Effector memory CD8-positive, alpha-beta T cell (primary cell): ENCODE measurements around the gene HOXB13.

Source experiments
- ATAC-seq: fragments of 150-1000 bp; cut with Tn5 transposase; replicated peaks from 2 replicates; pipeline ENCODE4 v1.10.0; 2021; ENCODE audit warnings: mild to moderate bottlenecking, moderate library complexity
- DNase-seq, 3 experiments: peaks; one replicate each; pipeline ENCODE4 v3.0.0; 2021
- H3K27ac Mint-ChIP-seq, 2 donors: one replicate each; pipeline ENCODE4 v1.8.0; 2022; ENCODE audit warnings: mild to moderate bottlenecking in 2 of 2, mixed read lengths in 2 of 2, moderate library complexity in 2 of 2
- H3K27me3 Mint-ChIP-seq, 2 donors: one replicate each; pipeline ENCODE4 v1.8.0; 2022; ENCODE audit warnings: mixed read lengths in 2 of 2
- H3K36me3 Mint-ChIP-seq: one replicate; pipeline ENCODE4 v1.8.0; 2022; ENCODE audit warnings: mild to moderate bottlenecking, moderate library complexity, mixed read lengths; ENCODE audit not compliant: insufficient read depth
- H3K4me1 Mint-ChIP-seq, 2 donors: one replicate each; pipeline ENCODE4 v1.8.0; 2022; ENCODE audit warnings: low read depth in 2 of 2, mixed read lengths in 2 of 2
- H3K4me3 Mint-ChIP-seq, 2 donors: one replicate each; pipeline ENCODE4 v1.8.0; 2022; ENCODE audit warnings: mild to moderate bottlenecking in 2 of 2, mixed read lengths in 2 of 2, moderate library complexity in 2 of 2
- H3K9me3 Mint-ChIP-seq, 2 donors: one replicate each; pipeline ENCODE4 v1.8.0; 2022; ENCODE audit warnings: mixed read lengths in 2 of 2

Gene HOXB13

DNA sequence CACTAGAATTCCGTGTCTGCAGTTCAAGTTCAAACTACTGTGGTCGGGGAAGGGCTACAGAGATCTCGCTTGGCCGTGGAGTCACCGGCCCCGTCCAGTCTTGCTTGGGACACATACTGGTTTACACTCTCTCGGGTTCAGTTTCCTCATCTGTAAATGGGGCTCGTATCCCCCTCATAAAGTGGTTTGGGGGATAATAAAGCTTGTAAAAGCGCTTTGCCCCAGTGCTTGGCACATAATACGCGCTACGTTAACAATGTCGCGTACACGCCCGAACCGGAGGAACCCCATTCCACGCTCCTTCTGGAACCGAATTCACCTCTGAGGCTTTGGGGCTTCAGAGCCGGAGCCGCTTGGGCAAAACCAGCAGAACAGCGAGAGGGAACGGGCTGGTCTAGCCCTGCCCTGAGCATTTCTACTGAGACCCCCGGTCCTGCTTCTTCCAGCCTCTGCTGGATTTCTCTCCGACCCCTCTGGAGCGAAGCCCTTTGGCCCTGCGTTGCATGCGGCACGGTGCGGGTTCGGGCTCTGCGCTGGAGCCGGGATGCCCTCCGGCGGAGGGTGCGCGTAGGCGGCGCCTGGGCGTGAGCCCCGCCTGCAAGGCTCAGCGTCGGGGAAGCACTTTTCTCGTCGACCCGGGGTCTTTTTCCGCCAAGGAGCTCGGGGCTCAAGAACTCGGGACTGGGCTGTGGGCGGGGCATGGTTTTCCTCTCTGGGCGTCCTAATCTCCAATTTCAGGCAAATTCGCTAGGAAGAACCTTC lies 26.1 kb upstream of the HOXB13 start:
- H3K27ac Mint-ChIP-seq, result no peak overlapping the region
- peaks cover 8% of the 10 kb centered on the region for H3K36me3 Mint-ChIP-seq
- no peaks in the 10 kb centered on the region for H3K9me3 Mint-ChIP-seq
- H3K27me3 Mint-ChIP-seq, result peaks cover 71 to 98% of the 10 kb centered on the region in 2 donors
- H3K4me1 Mint-ChIP-seq, result peaks cover 14 to 16% of the 10 kb centered on the region in 2 donors
- peak overlapping the region in 1 of 2 donors; percentile 32 for H3K4me3 Mint-ChIP-seq
- ATAC-seq, result no peak
- no peak for DNase-seq

- H3K9me3 Mint-ChIP-seq, result no peaks in the 10 kb centered on the region
These were observed 25.4 kb upstream of the HOXB13 start for GRCh38 chr17:48753794-48754499.

GRCh38 chr17:48752399-48753288 lies 24.1 kb upstream of the HOXB13 start:
- ATAC-seq, result no peak
- peaks cover 18 to 20% of the 10 kb centered on the region in 2 donors for H3K4me1 Mint-ChIP-seq
- no peak overlapping the region for H3K4me3 Mint-ChIP-seq
- no peak overlapping the region for H3K27ac Mint-ChIP-seq
- DNase-seq, result no peak
- peaks cover 69 to 95% of the 10 kb centered on the region in 2 donors for H3K27me3 Mint-ChIP-seq
- H3K9me3 Mint-ChIP-seq, result no peaks in the 10 kb centered on the region
- H3K36me3 Mint-ChIP-seq, result peaks cover 21% of the 10 kb centered on the region

More at GRCh38 chr17:48753794-48754499, 25.4 kb upstream of the HOXB13 start:
- H3K4me1 Mint-ChIP-seq, result peaks cover 18 to 20% of the 10 kb centered on the region in 2 donors
- H3K4me3 Mint-ChIP-seq, result no peak overlapping the region
- H3K27me3 Mint-ChIP-seq, result peaks cover 71 to 98% of the 10 kb centered on the region in 2 donors
- no peak overlapping the region for H3K27ac Mint-ChIP-seq
- no peak for DNase-seq
- no peak for ATAC-seq
- H3K36me3 Mint-ChIP-seq, result peaks cover 14% of the 10 kb centered on the region

DNA sequence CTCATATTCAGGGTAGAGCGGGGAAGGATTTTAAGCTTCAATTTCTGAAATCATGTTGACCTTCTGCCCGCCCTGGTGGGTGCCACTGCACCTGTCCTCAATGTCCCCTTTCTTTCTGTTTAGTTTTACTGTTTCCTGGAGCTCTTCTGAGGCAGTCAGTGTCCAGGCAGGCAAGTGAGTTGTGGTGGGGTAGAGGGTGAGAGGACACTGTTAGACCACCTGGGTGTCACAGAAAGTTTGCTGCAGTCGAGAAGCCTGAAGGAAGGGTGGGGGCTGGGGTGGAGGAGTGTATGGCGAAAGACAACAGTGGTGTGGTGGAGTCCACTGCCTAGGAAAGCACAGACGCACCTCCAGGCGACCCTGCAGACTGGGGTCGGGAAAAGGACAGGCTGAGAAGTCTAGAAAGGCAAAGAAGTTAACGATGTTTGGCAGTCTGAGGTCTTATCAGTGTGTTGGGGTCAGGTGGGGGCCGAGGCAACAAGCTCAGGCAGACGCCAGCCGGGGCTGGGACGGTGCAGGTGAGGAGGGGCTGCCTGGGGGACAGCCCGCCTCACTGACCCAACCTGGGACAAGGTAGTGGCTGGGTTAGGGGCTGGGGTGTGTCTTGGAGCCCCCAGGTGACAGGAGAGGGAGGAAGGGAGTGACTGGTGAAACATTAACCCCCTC lies 23.3 kb upstream of the HOXB13 start:
- H3K9me3 Mint-ChIP-seq, result no peaks in the 10 kb centered on the region
- H3K27ac Mint-ChIP-seq, result no peak overlapping the region
- peaks cover 23% of the 10 kb centered on the region for H3K36me3 Mint-ChIP-seq
- DNase-seq (no peak), ATAC-seq (no peak)
- peaks cover 70 to 95% of the 10 kb centered on the region in 2 donors for H3K27me3 Mint-ChIP-seq
- H3K4me1 Mint-ChIP-seq, result peaks cover 21 to 22% of the 10 kb centered on the region in 2 donors
- no peak overlapping the region for H3K4me3 Mint-ChIP-seq

DNA sequence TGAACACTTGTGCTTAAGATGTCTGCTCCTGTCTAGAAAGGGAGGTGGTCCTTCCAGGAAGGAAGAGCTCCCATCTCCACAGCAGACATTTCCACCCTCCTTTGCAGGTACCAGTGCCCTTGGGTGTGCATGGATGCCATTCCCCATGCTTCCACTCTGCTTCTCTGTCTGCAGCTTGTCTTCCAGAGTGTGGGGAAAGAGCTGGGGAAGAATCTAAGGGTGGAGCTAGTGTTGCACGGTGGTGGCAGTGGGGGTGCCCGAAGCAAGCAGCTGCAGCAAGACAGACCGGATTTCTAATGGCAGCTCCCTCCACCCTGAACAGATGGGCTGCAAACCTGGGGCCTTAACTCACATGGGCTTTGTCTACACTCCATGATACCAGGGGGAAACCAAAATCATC lies 22.6 kb upstream of the HOXB13 start:
- Mint-ChIP-seq H3K4me3 (no peak overlapping the region), H3K36me3 (peaks cover 28% of the 10 kb centered on the region), H3K9me3 (no peaks in the 10 kb centered on the region), H3K27me3 (peaks cover 70 to 95% of the 10 kb centered on the region in 2 donors), H3K4me1 (peaks cover 27% of the 10 kb centered on the region in 2 donors), H3K27ac (no peak overlapping the region)
- DNase-seq (no peak), ATAC-seq (no peak)

GRCh38 chr17:48749621-48750553 lies 21.3 kb upstream of the HOXB13 start:
- Mint-ChIP-seq H3K36me3 (peaks cover 28% of the 10 kb centered on the region), H3K4me1 (peaks cover 27 to 30% of the 10 kb centered on the region in 2 donors), H3K27ac (no peak overlapping the region), H3K9me3 (no peaks in the 10 kb centered on the region), H3K27me3 (peaks cover 71 to 95% of the 10 kb centered on the region in 2 donors), H3K4me3 (no peak overlapping the region)
- DNase-seq (no peak), ATAC-seq (no peak)

DNA sequence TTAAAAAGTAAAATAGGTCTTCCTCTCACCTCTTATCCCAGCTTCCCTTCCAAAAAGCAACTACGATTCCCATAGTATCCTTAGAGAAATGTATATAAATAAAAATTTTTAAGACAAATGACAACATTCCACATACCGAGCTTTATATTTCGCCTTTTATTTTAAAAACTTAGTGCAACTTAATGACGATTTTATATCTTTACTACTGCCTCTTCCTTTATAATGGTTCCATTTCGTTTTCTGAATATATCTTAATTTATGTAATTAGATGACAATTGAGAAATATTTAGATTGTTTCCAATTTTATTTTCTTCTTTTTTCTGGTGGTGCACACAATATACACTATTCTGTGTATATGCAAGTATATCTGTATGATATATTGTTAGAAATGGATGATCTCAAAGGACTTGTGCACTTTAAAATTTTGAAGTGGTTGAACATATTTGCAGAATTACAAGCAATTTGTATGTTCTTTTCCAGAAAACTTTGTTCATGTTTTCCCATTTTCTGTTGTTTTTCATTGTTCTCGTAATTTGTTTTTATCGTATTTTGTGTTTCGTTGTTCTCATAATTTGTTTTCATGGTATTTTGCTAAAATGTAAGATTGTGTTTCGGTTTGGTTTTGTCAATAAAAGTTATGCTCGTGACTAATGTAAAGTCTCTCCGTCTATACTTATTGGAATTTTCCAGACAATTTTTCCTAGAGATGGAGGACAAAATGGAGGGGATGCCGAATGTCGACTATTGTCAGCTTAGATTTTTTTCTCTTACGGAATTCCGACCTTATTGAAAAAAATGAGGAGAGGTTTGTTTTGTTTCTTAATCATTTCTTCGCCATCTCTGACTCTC lies 20.4 kb upstream of the HOXB13 start:
- peaks cover 73 to 95% of the 10 kb centered on the region in 2 donors for H3K27me3 Mint-ChIP-seq
- H3K36me3 Mint-ChIP-seq, result peaks cover 28% of the 10 kb centered on the region
- no peak overlapping the region for H3K4me3 Mint-ChIP-seq

DNA sequence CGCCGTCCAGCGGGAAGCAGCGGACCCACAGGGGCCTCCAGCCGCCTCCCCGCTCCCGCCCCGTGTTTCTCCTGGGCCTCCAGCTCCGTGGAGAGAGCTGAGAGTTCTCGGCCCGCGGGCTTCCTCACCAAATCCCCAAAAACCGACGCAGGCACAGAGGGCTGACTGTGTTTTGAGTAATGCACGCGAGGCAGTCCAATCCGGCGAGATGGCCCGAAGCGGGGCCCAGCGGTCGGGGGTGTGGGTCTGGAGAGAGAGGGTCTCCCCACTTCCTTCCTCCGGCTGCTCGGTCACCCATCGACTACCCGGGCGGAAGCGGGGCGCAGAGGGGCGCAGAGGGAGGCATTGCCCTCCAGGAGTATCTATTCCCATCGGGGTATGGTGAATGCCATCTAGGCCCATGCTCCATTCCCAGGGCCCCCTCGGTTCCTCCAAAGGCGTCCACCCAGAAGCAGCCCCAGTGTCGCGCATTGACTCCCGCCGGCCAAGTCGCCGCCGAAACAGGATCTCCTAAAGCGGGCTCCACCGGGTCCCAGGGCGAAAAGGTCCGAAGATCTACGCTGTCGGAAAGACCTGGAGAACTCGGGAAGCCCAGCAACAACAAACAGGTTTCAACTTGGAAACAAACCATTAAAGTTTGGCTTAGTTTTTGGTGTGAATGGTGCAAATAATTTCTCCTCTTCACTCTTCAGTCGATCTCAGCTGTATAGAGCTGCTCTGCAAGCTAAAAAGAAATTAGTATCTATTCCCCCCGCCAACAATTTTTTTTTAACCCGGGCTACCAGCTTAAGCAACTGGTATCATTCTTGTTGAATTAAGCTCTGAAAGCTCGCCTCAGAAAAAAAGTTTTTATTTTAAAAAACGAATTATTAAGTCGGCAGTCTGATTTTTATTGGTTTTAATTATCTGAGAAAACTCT lies 19.2 kb upstream of the HOXB13 start:
- Mint-ChIP-seq H3K9me3 (no peaks in the 10 kb centered on the region), H3K27me3 (peaks cover 73 to 95% of the 10 kb centered on the region in 2 donors), H3K4me3 (no peak overlapping the region), H3K36me3 (peaks cover 28% of the 10 kb centered on the region), H3K27ac (no peak overlapping the region), H3K4me1 (peaks cover 12 to 20% of the 10 kb centered on the region in 2 donors)
- ATAC-seq (no peak), DNase-seq (no peak)

More for the DNA sequence above, 20.4 kb upstream of the HOXB13 start:
- peak overlapping the region in 1 of 2 donors; percentile 17 for H3K27ac Mint-ChIP-seq
- ATAC-seq, result no peak
- peaks cover 23 to 25% of the 10 kb centered on the region in 2 donors for H3K4me1 Mint-ChIP-seq
- DNase-seq, result no peak
- no peaks in the 10 kb centered on the region for H3K9me3 Mint-ChIP-seq

- Mint-ChIP-seq H3K36me3 (peaks cover 23% of the 10 kb centered on the region), H3K27ac (no peak overlapping the region), H3K4me1 (peaks cover 12 to 16% of the 10 kb centered on the region in 2 donors), H3K27me3 (peaks cover 73 to 95% of the 10 kb centered on the region in 2 donors), H3K9me3 (no peaks in the 10 kb centered on the region), H3K4me3 (peak overlapping the region; percentile 46 to 51)
- ATAC-seq (no peak), DNase-seq (no peak)
These were observed 18.4 kb upstream of the HOXB13 start for GRCh38 chr17:48746916-48747444.

- H3K27ac Mint-ChIP-seq, result no peak overlapping the region
- DNase-seq (no peak), ATAC-seq (no peak)
- peaks cover 12 to 14% of the 10 kb centered on the region in 2 donors for H3K4me1 Mint-ChIP-seq
- peaks cover 23% of the 10 kb centered on the region for H3K36me3 Mint-ChIP-seq
- no peaks in the 10 kb centered on the region for H3K9me3 Mint-ChIP-seq
- H3K27me3 Mint-ChIP-seq, result peaks cover 76 to 95% of the 10 kb centered on the region in 2 donors
- H3K4me3 Mint-ChIP-seq, result peak overlapping the region in 1 of 2 donors; percentile 40
These were observed 17.1 kb upstream of the HOXB13 start for GRCh38 chr17:48745381-48746275.
